ENCODE measurements around the gene FSHB.

Gene FSHB

GRCh38 chr11:30203850-30204249 is 27.0 kb upstream of the FSHB start:
- Histone ChIP-seq H3K27me3 (replicated peaks; ENCODE audit: control insufficient read depth, insufficient read depth, low read length) (no peaks in the 10 kb centered on the region), H3K4me3 (replicated peaks; ENCODE audit: low read depth, low read length) (no peak overlapping the region), H3K36me3 (ENCODE audit: control insufficient read depth, insufficient read depth, low read length) (no peaks in the 10 kb centered on the region)
- TF ChIP-seq CTCF (IDR thresholded peaks at IDR 0.05; ENCODE audit: insufficient read depth, low read length, poor library complexity, severe bottlenecking), result no peak
- DNase-seq (ENCODE audit: extremely low read depth, insufficient read length), result no peak

GRCh38 chr11:30206249-30206996 is 24.4 kb upstream of the FSHB start:
- TF ChIP-seq CTCF (IDR thresholded peaks at IDR 0.05; ENCODE audit: insufficient read depth, low read length, poor library complexity, severe bottlenecking), result no peak
- Histone ChIP-seq H3K27me3 (replicated peaks; ENCODE audit: control insufficient read depth, insufficient read depth, low read length) (no peaks in the 10 kb centered on the region), H3K4me3 (replicated peaks; ENCODE audit: low read depth, low read length) (no peak overlapping the region; the same call in 1 of the 2 replicates), H3K36me3 (ENCODE audit: control insufficient read depth, insufficient read depth, low read length) (no peaks in the 10 kb centered on the region)
- peak; percentile 44 for DNase-seq (ENCODE audit: extremely low read depth, insufficient read length)

- H3K36me3 ChIP-seq (ENCODE audit: control insufficient read depth, insufficient read depth, low read length), result no peaks in the 10 kb centered on the region
- peak; percentile 12 for DNase-seq (ENCODE audit: extremely low read depth, insufficient read length)
Measured at GRCh38 chr11:30210357-30210756, 20.5 kb upstream of the FSHB start.

GRCh38 chr11:30216534-30216933 is 14.3 kb upstream of the FSHB start:
- H3K36me3 ChIP-seq (ENCODE audit: control insufficient read depth, insufficient read depth, low read length), result no peaks in the 10 kb centered on the region
- no peak for DNase-seq (ENCODE audit: extremely low read depth, insufficient read length)
- H3K4me3 ChIP-seq (replicated peaks; ENCODE audit: low read depth, low read length), result no peak overlapping the region
- no peaks in the 10 kb centered on the region for H3K27me3 ChIP-seq (replicated peaks; ENCODE audit: control insufficient read depth, insufficient read depth, low read length)
- no peak for TF ChIP-seq CTCF (IDR thresholded peaks at IDR 0.05; ENCODE audit: insufficient read depth, low read length, poor library complexity, severe bottlenecking)

More at GRCh38 chr11:30210357-30210756, 20.5 kb upstream of the FSHB start:
- no peak for TF ChIP-seq CTCF (IDR thresholded peaks at IDR 0.05; ENCODE audit: insufficient read depth, low read length, poor library complexity, severe bottlenecking)
- no peak overlapping the region for H3K4me3 ChIP-seq (replicated peaks; ENCODE audit: low read depth, low read length)
- no peaks in the 10 kb centered on the region for H3K27me3 ChIP-seq (replicated peaks; ENCODE audit: control insufficient read depth, insufficient read depth, low read length)

GRCh38 chr11:30218278-30218677 is 12.5 kb upstream of the FSHB start:
- Histone ChIP-seq H3K36me3 (ENCODE audit: control insufficient read depth, insufficient read depth, low read length) (no peaks in the 10 kb centered on the region), H3K27me3 (replicated peaks; ENCODE audit: control insufficient read depth, insufficient read depth, low read length) (no peaks in the 10 kb centered on the region), H3K4me3 (replicated peaks; ENCODE audit: low read depth, low read length) (no peak overlapping the region)
- DNase-seq (ENCODE audit: extremely low read depth, insufficient read length), result no peak
- TF ChIP-seq CTCF (IDR thresholded peaks at IDR 0.05; ENCODE audit: insufficient read depth, low read length, poor library complexity, severe bottlenecking), result no peak
